ENCODE measurements around the gene PRKCH.

PRKCH gene

GRCh38 chr14:61569308-61569707 lies 247.9 kb downstream of the PRKCH start:
- DNase-seq (ENCODE audit: low read depth) = no peak

- DNase-seq (ENCODE audit: low read depth) = peak; percentile 88
Observed at GRCh38 chr14:61569812-61570548, 248.6 kb downstream of the PRKCH start.

- DNase-seq (ENCODE audit: low read depth) = no peak
Observed at GRCh38 chr14:61570549-61571290, 249.3 kb downstream of the PRKCH start.

GRCh38 chr14:61571917-61572316 lies 250.5 kb downstream of the PRKCH start:
- DNase-seq (ENCODE audit: low read depth) = no peak

- DNase-seq (ENCODE audit: low read depth) = peak; percentile 22
Observed at GRCh38 chr14:61573321-61573720, 251.9 kb downstream of the PRKCH start.

- DNase-seq (ENCODE audit: low read depth) = peak; percentile 75
Observed at GRCh38 chr14:61573748-61574513, 252.6 kb downstream of the PRKCH start.

GRCh38 chr14:61574514-61574807 lies 253.1 kb downstream of the PRKCH start:
- no peak for DNase-seq (ENCODE audit: low read depth)

- DNase-seq (ENCODE audit: low read depth) = no peak
Observed at GRCh38 chr14:61575126-61575525, 253.7 kb downstream of the PRKCH start.

GRCh38 chr14:61575551-61576150 lies 254.3 kb downstream of the PRKCH start:
- DNase-seq (ENCODE audit: low read depth) = peak; percentile 5

- DNase-seq (ENCODE audit: low read depth) = no peak
Observed at GRCh38 chr14:61577506-61577931, 256.1 kb downstream of the PRKCH start.

GRCh38 chr14:61578745-61579144 lies 257.4 kb downstream of the PRKCH start:
- DNase-seq (ENCODE audit: low read depth) = no peak

- no peak for DNase-seq (ENCODE audit: low read depth)
Observed at GRCh38 chr14:61581340-61581739, 260.0 kb downstream of the PRKCH start.

- no peak for DNase-seq (ENCODE audit: low read depth)
Observed at GRCh38 chr14:61581955-61582615, 260.7 kb downstream of the PRKCH start.

GRCh38 chr14:61582815-61583214 lies 261.4 kb downstream of the PRKCH start:
- DNase-seq (ENCODE audit: low read depth) = no peak

GRCh38 chr14:61584331-61584741 lies 263.0 kb downstream of the PRKCH start:
- DNase-seq (ENCODE audit: low read depth) = peak; percentile 86

- peak; percentile 83 for DNase-seq (ENCODE audit: low read depth)
Observed at GRCh38 chr14:61585598-61586543, 264.5 kb downstream of the PRKCH start.

- peak; percentile 78 for DNase-seq (ENCODE audit: low read depth)
Observed at GRCh38 chr14:61586544-61587055, 265.2 kb downstream of the PRKCH start.

- DNase-seq (ENCODE audit: low read depth) = no peak
Observed at GRCh38 chr14:61587081-61587713, 265.8 kb downstream of the PRKCH start.

GRCh38 chr14:61588419-61588901 lies 267.1 kb downstream of the PRKCH start:
- no peak for DNase-seq (ENCODE audit: low read depth)

Data from ELR (cell line).